Amniotic epithelial cell (primary cell): ENCODE data around the gene DNAJB12.
"Not testable (repeated sequence)": the region's sequence is repeated elsewhere in the genome, so short reads cannot be mapped to it uniquely, and the experiment has no call there.

ENCODE experiments used
- DNase-seq: peaks from one replicate; pipeline ENCODE4 v3.0.0-alpha.2; 2010; ENCODE audit warnings: low read depth

Gene DNAJB12

DNA sequence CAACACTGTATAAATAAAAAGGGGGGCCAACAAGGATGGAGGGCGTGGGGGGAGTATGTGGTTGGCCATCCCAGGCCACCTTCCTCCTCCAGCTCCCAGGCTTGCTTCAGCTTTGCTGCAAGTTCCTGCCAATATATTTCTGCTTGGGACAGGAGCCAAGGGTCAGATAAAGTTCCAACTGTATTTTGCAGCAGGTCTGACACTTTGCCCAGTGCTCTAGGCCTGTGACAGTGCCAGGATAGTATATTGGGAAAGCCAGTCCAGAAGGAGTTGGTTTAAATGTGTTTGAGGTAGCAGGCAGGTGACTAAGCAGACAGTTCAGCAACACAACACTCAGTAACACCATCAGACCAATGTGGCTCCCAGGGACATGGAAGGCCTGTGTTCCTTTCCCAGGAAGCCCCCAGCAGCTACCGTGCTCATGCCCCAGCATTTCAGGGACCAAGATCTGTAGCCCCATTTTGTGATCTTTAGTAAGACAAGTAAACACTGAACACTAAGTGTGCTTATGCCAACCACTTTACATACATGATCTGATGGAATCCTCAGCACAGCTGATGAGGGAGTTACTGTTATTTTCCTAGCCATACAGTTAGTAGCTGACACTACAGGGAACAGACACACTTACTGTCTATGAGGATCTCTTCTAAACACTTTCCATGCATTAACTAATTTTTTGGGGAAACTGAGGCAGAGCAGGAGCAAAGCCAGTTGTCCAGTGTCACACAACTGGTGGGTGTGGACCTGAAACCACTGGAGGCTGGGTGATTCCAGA, 38.9 kb downstream of the DNAJB12 start:
- peak; percentile 55 for DNase-seq

DNA sequence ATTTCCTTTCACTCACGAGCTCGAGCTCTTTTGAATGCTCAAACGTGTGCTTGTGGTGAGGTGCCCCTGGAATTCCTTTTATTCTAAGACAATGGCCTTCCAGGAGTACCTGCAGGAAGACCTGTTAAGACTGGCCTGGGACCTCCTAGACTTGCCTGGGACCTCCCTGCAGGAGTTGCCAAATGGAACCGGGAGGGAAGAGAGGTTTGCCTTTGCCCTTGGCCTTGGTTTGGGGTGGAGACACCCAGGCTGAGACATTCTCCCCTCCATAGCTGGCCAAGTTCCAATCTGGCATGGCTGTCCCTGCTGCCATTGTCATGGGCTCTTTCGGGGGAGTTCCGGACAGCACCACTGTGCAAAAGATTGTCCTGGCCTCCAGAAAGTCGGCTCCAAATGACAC, 39.7 kb downstream of the DNAJB12 start:
- DNase-seq: no peak

DNA sequence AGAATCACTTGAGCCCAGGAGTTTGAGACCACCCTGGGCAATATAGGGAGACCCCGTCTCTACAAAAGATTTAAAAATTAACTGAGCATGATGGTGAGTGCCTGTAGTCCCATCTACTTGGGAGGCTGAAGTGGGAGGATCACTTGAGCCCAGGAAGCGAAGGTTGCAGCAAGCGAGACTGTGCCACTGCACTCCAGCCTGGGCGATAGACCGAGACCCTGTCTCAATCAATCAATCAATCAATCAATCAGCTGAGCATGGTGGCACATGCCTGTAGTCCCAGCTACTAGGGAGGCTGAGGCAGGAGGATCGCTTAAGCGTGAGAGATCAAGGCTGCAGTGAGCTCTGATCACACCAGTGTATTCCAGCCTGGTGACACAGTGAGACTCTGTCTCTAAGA, 40.5 kb downstream of the DNAJB12 start:
- no peak for DNase-seq

DNA sequence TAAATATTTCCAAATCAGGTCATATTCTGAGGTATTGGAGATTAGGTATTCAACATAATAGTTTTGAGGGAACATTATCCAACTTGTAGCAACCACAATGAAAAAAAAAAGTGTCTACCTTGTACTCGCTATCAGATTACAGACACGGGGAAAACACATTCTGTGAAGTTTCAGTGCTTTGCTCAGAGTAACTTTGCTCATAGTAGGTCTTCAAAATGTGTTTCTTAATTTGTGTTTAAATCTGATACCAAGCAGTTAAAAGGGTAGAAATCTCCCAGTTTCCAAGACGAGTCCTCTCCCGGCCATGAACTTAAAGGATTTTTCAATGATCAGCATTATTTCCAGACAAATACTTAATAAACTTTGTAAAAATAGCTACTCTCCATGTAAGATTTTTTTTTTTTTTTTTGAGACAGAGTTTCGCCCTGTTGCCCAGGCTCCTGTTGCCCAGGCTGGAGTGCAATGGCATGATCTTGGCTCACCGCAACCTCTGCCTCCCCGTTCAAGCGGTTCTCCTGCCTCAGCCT, 41.8 kb downstream of the DNAJB12 start:
- no peak for DNase-seq

DNA sequence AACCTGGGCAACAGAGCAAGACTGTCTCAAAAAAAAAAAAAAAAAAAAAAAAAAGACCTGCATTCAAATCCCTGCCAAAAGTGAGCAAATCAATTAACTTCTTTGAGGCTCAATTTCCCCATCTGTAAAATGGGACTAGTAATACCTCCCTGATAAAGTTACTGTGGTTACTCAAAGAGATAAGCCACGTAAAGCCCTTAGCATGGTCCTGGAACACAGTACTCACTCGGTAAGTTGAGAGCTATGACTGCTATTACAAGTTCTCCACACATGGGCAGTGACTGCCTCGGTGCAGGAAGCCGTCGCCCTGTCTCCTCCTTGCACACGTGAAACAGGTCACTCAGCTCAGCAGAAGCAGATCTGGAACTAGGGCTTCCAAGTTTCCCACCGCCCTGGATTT, 43.1 kb downstream of the DNAJB12 start:
- no peak for DNase-seq

DNA sequence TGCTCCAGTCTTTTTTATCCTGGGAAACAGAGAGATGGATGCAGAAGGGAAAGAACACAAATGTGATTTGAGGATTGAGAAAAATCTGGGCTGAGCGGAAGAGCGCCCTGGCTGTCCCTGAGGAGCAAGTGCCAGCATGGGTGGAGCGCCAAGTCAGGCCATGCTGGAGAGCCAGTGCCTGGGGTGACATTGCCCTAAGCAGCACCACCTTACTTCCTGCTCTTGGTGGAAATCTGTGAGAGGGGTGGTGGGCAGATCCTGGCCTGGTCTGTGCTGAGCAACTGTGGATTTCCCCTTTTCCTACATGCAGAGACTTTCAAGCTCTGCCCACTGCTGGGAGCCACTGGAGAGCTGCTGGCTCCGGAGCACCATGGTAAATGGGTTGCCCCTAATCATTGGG, 44.1 kb downstream of the DNAJB12 start:
- no peak for DNase-seq

DNA sequence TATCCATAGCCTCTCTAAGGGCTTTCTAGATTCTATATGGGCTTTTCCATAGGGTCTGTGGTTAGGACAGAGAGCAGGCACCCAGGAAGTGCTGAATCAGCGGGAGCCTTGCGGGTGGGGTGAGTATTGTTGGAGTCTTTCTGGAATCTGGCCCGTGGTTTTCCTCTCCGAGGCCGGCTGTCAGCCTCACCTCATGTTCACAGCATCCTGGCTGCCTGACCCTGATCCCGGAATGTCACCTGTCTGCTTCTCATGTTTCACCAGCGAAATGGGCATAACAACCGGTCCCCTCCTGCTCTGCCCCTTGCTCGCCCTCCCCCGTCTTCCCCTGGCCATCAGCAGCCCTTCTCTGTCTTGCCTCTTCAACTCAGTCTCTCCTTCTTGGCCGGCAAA, 44.5 kb downstream of the DNAJB12 start:
- DNase-seq: peak; percentile 62

DNA sequence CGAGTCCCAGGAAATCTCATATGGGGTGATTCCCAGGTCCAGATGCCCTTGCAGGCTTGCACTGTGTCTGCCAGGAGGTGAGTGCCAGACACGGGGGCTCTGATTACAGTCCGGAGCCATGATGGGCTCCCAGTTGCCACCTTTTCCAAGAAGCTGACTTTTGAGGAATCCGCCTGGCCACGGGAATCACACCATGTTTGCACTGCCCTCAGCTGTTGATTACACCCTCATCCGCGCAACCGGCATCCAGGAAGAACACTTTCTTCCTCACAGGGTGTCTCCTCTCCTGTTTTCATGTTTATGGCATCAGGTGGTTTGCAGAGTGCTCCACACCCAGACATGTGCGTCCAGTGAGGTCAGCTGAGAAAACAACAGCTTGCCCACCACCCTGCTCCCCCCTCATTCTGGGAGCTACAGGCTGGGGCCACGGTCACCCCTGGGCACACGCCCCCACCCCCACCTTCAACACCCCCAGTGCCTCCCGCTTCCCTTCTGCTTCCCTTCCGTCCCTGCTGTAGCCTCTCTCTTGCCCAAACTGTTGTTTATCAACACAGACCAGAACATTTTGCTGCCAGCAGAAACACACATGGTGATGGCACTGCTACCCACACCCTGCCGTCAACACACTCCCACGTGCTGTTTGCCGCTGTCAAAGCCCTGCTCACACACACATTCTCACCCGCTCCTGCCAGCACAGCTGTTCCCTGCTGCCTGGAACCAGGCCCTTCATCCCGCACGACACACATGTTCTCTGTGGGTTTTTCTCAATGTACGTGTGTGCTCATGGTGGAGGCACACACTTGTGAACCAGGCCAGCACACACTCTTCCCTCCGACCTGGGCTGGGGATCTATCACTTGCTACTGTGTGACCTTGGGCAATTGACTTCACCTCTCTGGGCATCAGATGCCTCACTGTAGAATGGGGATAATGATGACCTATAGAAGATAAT, 45.2 kb downstream of the DNAJB12 start:
- DNase-seq: peak; percentile 81

DNA sequence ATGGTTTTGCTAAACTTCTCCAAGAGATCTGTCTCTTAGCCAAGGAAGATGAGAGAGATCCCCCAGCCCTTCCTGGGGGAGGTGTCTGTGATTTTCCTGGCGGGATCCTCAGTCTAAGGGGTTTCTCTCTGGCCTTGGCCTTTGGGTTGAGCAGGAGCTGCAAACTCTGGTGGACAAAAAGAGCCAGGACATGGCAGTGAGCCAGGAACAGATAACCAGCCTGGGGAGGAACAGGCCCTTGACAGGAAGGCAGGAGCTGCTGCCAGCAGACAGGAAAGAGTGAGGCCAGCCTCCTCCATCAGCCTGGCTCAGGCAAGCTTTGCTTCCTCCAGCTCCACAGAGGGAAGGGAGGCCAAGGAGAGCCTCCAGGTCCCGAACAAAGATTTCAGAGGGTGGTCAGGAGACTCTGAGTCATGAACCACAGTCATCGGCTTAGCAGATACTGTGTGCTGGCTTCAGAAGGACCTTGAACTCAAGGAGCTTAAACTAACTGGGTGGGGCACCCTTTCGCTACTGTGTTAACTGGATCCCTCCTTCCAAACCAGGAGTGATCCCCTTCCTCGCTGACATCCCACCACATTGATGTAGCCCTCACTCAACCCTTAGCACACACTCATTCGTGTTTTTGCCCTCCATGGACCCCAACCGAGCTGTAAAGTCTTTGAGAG, 46.3 kb downstream of the DNAJB12 start:
- peak; percentile 99 for DNase-seq

DNA sequence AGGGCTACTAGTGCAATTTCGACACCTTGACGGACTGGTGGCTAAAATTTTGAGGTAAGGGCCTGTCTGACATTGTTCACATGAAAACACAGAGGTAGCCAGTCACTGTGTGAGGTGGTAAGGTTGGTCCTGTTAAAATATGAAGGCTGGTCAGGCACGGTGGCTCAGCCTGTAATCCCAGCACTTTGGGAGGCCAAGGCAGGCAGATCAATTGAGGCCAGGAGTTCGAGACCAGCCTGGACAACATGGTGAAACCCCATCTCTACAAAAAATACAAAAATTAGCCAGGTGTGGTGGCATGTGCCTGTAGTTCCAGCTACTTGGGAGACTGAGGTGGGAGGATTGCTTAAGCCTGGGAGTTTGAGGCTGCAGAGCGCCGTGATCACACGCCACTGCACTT, 47.0 kb downstream of the DNAJB12 start:
- DNase-seq: not testable (repeated sequence)

DNA sequence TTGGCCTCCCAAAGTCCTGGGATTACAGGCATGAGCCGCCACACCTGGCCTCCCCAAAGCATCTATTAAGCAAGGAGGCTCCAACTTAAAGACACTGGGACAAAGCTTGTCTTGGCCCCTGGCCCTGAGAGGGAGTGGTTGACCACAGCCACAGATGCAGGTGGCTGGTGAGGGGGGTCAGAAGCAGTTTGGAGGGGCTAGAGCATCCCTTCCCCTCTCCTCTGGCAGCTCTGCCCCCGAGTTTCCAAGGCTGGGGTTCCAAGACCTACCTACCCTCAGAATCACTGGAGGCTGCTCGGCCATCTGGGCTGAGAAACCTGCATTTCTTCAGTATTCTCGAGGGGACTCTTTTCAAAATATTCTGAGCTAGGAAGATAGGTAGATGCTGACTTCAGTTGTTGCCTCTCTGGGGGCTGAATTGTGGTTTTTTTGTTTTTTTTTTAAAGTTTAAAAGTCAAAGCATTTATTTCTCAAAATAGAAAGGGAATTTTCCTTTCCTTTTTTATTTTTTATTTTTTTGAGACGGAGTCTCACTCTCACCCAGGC, 48.4 kb downstream of the DNAJB12 start:
- DNase-seq: no peak

DNA sequence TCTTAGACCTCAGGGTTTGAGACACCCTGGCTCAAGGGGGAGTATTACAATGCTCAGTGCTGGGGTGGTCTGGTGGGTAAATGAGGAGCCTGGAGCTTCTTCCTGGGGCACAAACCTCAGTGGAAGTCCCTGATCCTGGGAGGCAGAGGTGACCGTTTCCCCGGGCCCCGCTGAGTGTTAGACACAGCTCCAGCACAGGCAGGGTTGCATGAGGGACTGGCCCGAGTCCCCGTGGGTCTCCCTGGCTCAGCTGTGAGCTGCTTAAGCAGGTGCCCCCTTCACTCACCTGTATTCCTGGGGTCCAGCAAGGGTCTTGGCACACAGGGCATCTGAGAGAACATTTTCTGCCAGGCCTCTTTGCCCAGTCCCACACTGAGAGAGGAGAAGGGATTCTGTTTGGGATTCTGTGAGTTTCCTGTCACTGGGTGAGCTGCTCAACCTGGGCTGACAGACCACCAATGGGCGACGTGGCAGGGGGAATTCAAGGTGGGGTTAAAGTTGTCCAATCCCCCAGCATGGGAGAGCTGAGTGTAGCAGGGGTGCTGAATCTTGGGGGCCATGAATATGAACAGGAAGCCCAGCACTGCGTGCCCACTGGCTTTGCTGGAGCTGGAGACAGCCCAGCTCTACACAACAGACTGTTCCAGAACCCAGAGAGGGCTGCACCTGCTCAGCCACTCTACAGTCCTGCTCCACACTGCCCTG, 51.1 kb downstream of the DNAJB12 start:
- DNase-seq: no peak

DNA sequence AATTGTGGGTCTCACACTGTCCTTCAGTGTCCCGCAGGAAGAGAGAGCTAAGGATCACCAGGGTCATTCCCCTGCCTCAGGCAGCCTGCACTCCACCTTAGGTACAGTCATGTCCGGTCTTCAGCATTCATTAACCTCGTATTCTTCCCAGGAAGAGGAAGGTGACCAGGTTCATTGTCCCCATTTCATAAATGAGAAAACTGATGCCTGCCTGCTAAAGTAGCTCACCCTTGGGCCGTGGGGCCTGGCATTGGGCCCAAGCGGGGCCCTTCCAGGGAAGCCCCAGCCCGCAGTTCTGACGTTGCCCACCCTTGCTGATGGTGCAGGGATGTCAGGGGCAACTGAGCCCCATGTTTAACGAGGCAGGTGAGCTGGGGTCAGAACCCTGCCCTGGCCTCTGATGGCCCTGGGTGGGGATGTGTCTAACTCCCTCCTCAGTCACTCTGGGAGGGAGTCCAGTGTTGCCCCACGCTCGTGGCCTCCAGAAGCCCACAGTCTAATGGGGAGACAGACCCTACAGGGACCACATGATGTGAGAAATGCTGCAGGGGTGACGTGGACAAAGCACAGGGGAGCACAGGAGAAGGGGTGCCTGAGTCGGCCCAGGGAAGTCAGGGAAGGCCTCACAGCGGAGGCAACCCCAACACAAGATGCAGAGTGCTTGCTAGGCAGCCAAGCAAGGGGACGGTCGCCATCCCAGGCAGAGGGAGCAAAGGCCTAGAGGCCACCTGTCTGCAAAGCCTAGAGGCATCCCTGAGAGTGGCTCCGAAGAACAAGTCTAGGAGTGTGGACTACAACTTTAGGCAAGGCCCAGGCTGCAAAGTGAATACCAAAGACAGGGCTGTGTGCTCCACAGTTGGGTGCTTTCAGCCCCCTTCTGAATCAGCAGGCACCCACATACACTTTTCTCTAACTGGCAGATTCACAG, 55.9 kb downstream of the DNAJB12 start:
- DNase-seq: no peak

DNA sequence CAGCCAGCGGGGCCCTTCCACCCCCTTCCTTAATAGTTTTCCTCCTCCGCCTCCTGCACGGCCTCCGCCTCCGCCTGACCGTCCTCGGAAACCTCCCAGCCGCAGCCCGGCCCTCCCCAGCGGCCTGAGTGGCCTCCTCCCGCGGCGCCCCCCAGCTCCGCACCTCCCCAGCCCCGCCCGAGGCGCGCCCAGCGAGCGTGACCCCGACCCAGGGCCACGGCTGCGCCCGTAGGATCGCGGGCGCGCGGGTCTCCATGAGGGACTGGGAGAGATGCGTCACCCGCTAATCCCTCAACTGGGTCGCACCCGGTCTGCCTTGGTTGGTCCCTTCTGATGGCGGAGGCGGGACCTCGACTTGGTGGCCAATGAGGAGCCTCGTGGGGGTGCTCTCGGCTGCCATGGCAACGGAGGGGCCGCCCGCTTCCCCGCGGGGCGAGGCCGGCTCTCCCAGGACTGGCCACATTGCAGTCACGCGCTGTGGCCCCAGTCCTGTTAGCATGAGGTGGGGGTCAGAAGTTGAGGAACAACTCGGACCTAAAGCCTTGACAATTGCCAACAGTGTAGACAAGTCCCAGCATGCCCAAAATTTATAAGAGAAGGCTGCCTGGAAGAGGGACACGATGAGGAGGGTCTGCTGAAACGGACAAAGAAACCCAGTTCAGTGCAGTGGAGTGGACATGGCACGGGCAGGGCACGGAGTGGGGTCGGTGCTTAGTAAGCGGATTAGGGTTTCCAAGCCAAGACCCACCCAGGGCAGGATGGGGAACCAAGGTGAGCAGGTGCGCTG, 56.7 kb downstream of the DNAJB12 start:
- peak; percentile 98 for DNase-seq

DNA sequence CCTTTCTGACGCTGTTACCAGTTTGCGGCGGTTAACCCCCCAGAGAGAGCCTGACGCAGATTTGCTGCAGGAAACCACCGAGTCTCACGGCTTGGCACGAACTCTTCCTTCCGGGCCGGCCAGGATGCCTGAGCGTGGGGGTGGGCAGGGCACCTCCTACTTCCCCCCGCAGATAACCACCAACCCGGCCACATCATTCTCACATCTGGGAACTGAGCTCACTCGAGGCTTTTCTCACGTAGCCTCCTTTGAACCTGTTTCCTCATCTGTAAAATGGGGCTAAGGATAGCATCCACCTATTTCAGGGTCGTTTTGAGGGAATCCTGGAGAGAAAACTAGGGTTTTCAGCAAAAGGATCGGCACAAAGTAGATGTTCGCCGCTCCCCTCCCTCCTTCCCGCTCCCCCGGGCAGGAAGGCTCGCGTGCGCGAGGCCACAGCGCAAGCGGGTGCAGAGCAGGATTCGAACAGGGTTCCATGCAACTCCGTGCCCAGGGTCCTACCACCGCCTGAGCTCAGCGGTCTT, 57.4 kb downstream of the DNAJB12 start:
- DNase-seq: peak; percentile 99

DNA sequence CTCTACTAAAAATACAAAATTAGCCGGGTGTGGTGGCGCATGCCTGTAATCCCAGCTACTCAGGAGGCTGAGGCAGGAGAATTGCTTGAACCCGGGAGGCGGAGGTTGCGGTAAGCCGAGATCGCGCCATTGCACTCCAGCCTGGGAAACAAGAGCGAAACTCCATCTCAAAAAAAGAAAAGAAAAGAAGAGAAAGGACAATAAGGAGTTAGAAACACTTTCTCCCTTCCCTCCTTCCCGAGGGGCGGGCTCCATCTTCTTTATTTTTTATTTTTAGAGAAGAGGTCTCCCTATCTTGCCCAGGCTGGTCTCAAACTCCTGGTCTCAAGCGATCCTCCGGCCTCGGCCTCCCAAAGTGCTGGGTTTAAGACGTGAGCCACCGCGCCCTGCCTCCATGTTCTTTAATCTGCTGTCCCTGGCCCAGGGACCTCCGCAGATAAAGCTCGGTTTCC, 57.9 kb downstream of the DNAJB12 start:
- DNase-seq: not testable (repeated sequence)

DNA sequence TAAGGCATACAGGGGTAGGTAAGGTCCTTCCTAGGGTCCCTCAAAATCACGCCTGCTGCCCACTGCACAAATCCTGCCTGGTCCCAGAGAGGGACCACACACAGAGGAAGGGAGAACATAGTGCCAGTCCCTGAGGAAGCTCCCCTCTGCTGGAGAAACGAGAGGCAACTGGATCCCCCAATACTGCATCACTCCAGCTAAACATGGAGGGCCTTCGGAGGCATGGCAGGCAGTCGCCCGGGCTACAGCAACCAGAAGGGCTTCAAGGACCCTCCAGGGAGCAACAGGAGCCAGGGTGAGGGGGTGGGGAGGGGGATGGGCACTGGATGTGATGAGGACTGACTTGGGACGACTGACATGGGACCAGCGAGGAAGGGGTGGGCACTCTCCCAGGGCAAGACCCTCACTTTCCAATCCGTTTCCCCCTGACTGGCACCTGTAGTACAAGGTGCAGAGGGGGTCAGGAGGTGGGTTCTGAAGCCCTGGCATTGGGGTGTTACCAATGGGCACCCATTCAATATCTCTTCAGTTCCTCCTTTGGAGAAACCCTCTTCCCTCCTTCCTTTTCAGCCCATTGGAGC, 59.3 kb downstream of the DNAJB12 start:
- no peak for DNase-seq

DNA sequence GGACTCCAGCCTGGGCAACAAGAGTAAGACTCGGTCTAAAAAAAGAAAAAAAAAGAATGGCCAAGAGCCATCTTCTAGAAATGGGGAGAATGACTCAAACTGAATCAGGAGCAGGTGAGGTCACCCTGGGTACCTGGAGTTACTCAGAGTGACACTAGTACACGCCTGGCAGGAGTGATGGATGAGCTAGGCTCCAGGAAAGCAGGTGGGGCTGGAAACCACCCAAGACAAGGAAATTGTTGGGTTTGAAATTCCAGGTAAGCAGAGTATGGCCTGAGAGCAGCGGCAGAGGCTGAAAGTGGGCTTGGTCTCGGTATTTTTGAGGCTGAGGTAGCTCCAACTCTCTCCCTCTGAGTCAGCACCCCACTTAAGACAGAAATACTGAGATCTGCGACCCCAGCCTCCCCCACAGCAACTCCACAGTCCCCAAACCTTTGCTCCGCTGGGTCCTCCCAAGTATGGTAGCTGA, 62.5 kb downstream of the DNAJB12 start:
- peak; percentile 47 for DNase-seq
